Thymus (tissue), 11 donors: ENCODE results near the gene TMEM187. TPM values are rescaled to one million over a fixed set of nuclear protein-coding genes. Genes with fewer than 3 reads are reported as not detected.

Experiments
- DNase-seq, 9 donors: peaks; one replicate each; pipeline ENCODE4 v3.0.0-alpha.2; 2013; ENCODE audit warnings: low spot score in 9 of 9, low read depth in 6 of 9, missing footprints in 1 of 9
- H3K27ac ChIP-seq, 2 donors: one replicate each; pipeline ENCODE4 v1.5.1; 2013; ENCODE audit warnings: control low read depth in 1 of 2, low read depth in 1 of 2, low read length in 1 of 2, mild to moderate bottlenecking in 1 of 2, moderate library complexity in 1 of 2
- H3K27me3 ChIP-seq, 2 donors: one replicate each; pipeline ENCODE4 v1.5.1; 2013; ENCODE audit warnings: low read length in 1 of 2; ENCODE audit not compliant: control insufficient read depth in 2 of 2, insufficient read depth in 1 of 2
- H3K36me3 ChIP-seq, 2 donors: one replicate each; pipeline ENCODE4 v1.5.1; 2013; ENCODE audit warnings: low read length in 1 of 2, mild to moderate bottlenecking in 1 of 2, moderate library complexity in 1 of 2; ENCODE audit not compliant: control insufficient read depth in 2 of 2, insufficient read depth in 2 of 2
- H3K4me1 ChIP-seq, 2 donors: one replicate each; pipeline ENCODE4 v1.5.1; 2013; ENCODE audit warnings: low read length in 2 of 2; ENCODE audit not compliant: control insufficient read depth in 2 of 2, insufficient read depth in 2 of 2
- H3K4me3 ChIP-seq, 2 donors: one replicate each; pipeline ENCODE4 v1.5.1; 2013; ENCODE audit warnings: low read length in 2 of 2, control low read depth in 1 of 2, mild to moderate bottlenecking in 1 of 2
- H3K9me3 ChIP-seq, 2 donors: one replicate each; pipeline ENCODE4 v1.5.1; 2013; ENCODE audit warnings: low read length in 1 of 2, mild to moderate bottlenecking in 1 of 2; ENCODE audit not compliant: control insufficient read depth in 2 of 2, insufficient read depth in 1 of 2
- WGBS: extraction: QIAGEN DNeasy Blood & Tissue Kit; methylation state at CpG from one replicate; pipeline ENCODE4 v1.1.7; 2013; 5-methylcytosine and 5-hydroxymethylcytosine counted together
- polyA plus RNA-seq: library from polyadenylated mRNA; stranded (reverse); fragments of 200-250 nt; gene quantifications from one replicate; pipeline ENCODE4 v1.2.3, GENCODE V29; 2013
- total RNA-seq: library from RNA; stranded (reverse); fragments of 120-200 nt; gene quantifications from one replicate; pipeline ENCODE4 v1.2.4, GENCODE V29; 2013
- donor health status: healthy.

Gene TMEM187
- total and polyA plus RNA-seq, 2 donors = 5.9 to 6.9 TPM

GRCh38 chrX:153966283-153966688 is 6.3 kb upstream of the TMEM187 start:
- peaks cover 33 to 59% of the 10 kb centered on the region in 2 donors for H3K36me3 ChIP-seq
- H3K4me1 ChIP-seq = peaks cover 20 to 44% of the 10 kb centered on the region in 2 donors
- WGBS = 82% methylated on average over 15 of the region's 15 CpGs
- H3K27ac ChIP-seq = peak overlapping the region in 1 of 2 donors; percentile 43
- H3K9me3 ChIP-seq = no peaks in the 10 kb centered on the region
- DNase-seq = no peak
- H3K27me3 ChIP-seq = peaks cover 0 to under 1% of the 10 kb centered on the region in 2 donors
- no peak overlapping the region for H3K4me3 ChIP-seq

- Histone ChIP-seq H3K4me1 (peaks cover 20 to 44% of the 10 kb centered on the region in 2 donors), H3K27ac (peak overlapping the region; percentile 91 to 94), H3K36me3 (peaks cover 26 to 52% of the 10 kb centered on the region in 2 donors), H3K27me3 (peaks cover 0 to 2% of the 10 kb centered on the region in 2 donors), H3K4me3 (peak overlapping the region; percentile 62 to 98), H3K9me3 (no peaks in the 10 kb centered on the region)
- DNase-seq = peak in 1 of 9 donors; percentile 19
- WGBS = 65% methylated on average over 14 of the region's 14 CpGs
These were observed 5.6 kb upstream of the TMEM187 start for GRCh38 chrX:153966841-153967535.

GRCh38 chrX:153967536-153968224 is 4.9 kb upstream of the TMEM187 start:
- Histone ChIP-seq H3K27ac (peak overlapping the region; percentile 91 to 94), H3K4me1 (peaks cover 20 to 44% of the 10 kb centered on the region in 2 donors), H3K9me3 (no peaks in the 10 kb centered on the region), H3K36me3 (peaks cover 21 to 45% of the 10 kb centered on the region in 2 donors), H3K4me3 (peak overlapping the region; percentile 62 to 98), H3K27me3 (peaks cover 0 to 2% of the 10 kb centered on the region in 2 donors)
- DNase-seq = peak in 1 of 9 donors; percentile 66
- WGBS = 28% methylated on average over 16 of the region's 16 CpGs

- H3K36me3 ChIP-seq = peaks cover 15 to 39% of the 10 kb centered on the region in 2 donors
- DNase-seq = peak in 1 of 9 donors; percentile 37
- H3K9me3 ChIP-seq = no peaks in the 10 kb centered on the region
- H3K27ac ChIP-seq = peak overlapping the region; percentile 91 to 94
- WGBS = 17% methylated on average over 9 of the region's 9 CpGs
- H3K4me3 ChIP-seq = peak overlapping the region; percentile 62 to 98
- H3K4me1 ChIP-seq = peaks cover 20 to 44% of the 10 kb centered on the region in 2 donors
- H3K27me3 ChIP-seq = peaks cover 0 to 2% of the 10 kb centered on the region in 2 donors
These were observed 4.3 kb upstream of the TMEM187 start for GRCh38 chrX:153968255-153968654.

GRCh38 chrX:153968754-153969124 is 3.8 kb upstream of the TMEM187 start:
- Histone ChIP-seq H3K27ac (peak overlapping the region; percentile 91 to 94), H3K4me1 (peaks cover 20 to 49% of the 10 kb centered on the region in 2 donors), H3K9me3 (no peaks in the 10 kb centered on the region), H3K27me3 (peaks cover 0 to 4% of the 10 kb centered on the region in 2 donors), H3K36me3 (peaks cover 10 to 35% of the 10 kb centered on the region in 2 donors), H3K4me3 (peak overlapping the region; percentile 62 to 98)
- under 1% methylated on average over 12 of the region's 12 CpGs for WGBS
- DNase-seq = peak in 3 of 9 donors; percentile 79 to 89 (median 79)

GRCh38 chrX:153969125-153969903 is 3.2 kb upstream of the TMEM187 start:
- Histone ChIP-seq H3K27ac (peak overlapping the region; percentile 91 to 94), H3K4me1 (peaks cover 25 to 55% of the 10 kb centered on the region in 2 donors), H3K4me3 (peak overlapping the region; percentile 62 to 98), H3K36me3 (peaks cover 5 to 29% of the 10 kb centered on the region in 2 donors), H3K27me3 (peaks cover 0 to 7% of the 10 kb centered on the region in 2 donors), H3K9me3 (no peaks in the 10 kb centered on the region)
- peak in 1 of 9 donors; percentile 48 for DNase-seq
- WGBS = 5% methylated on average over 25 of the region's 25 CpGs

GRCh38 chrX:153969904-153970356 is 2.6 kb upstream of the TMEM187 start:
- peak overlapping the region; percentile 62 to 98 for H3K4me3 ChIP-seq
- WGBS = under 1% methylated on average over 26 of the region's 26 CpGs
- peak overlapping the region; percentile 91 to 94 for H3K27ac ChIP-seq
- H3K27me3 ChIP-seq = peaks cover 0 to 13% of the 10 kb centered on the region in 2 donors
- no peak for DNase-seq
- H3K4me1 ChIP-seq = peaks cover 30 to 56% of the 10 kb centered on the region in 2 donors
- H3K36me3 ChIP-seq = peaks cover 0 to 23% of the 10 kb centered on the region in 2 donors
- no peaks in the 10 kb centered on the region for H3K9me3 ChIP-seq

GRCh38 chrX:153970357-153971123 is 2.0 kb upstream of the TMEM187 start:
- DNase-seq = peak in 3 of 9 donors; percentile 64 to 80 (median 67)

More at GRCh38 chrX:153970357-153971123, 2.0 kb upstream of the TMEM187 start:
- Histone ChIP-seq H3K27ac (peak overlapping the region; percentile 99 to 100), H3K36me3 (peaks cover 0 to 19% of the 10 kb centered on the region in 2 donors), H3K9me3 (no peaks in the 10 kb centered on the region), H3K4me3 (peak overlapping the region; percentile 62 to 98), H3K4me1 (peaks cover 25 to 50% of the 10 kb centered on the region in 2 donors), H3K27me3 (peaks cover 0 to 13% of the 10 kb centered on the region in 2 donors)
- under 1% methylated on average over 49 of the region's 49 CpGs for WGBS
